HUES48 (cell line): ENCODE measurements around the gene EIF3K.
A peak's percentile ranks its signal among the peaks of the same experiment; 100 is the strongest.

ENCODE experiments used
- H3K27ac ChIP-seq: one replicate; pipeline ENCODE4 v1.7.0; 2013; ENCODE audit warnings: low read depth, low read length, inconsistent platforms
- H3K27me3 ChIP-seq: 2 replicates; pipeline ENCODE4 v1.6.1; 2013; ENCODE audit warnings: mild to moderate bottlenecking, low read length; ENCODE audit not compliant: control insufficient read depth, insufficient read depth
- H3K36me3 ChIP-seq: 2 replicates; pipeline ENCODE4 v1.6.1; 2013; ENCODE audit warnings: low read length; ENCODE audit not compliant: control insufficient read depth, insufficient read depth
- H3K4me1 ChIP-seq: 2 replicates; pipeline ENCODE4 v1.6.1; 2013; ENCODE audit warnings: mild to moderate bottlenecking, low read length; ENCODE audit not compliant: control insufficient read depth, insufficient read depth
- H3K4me3 ChIP-seq: 2 replicates; pipeline ENCODE4 v1.5.1; 2013; ENCODE audit warnings: mild to moderate bottlenecking, low read depth, low read length
- H3K9ac ChIP-seq: 2 replicates; pipeline ENCODE4 v1.6.1; 2013; ENCODE audit warnings: mild to moderate bottlenecking, low read depth, low read length, moderate library complexity
- H3K9me3 ChIP-seq: 2 replicates; pipeline ENCODE4 v1.6.1; 2013; ENCODE audit warnings: low read length; ENCODE audit not compliant: control insufficient read depth, insufficient read depth

EIF3K gene

DNA sequence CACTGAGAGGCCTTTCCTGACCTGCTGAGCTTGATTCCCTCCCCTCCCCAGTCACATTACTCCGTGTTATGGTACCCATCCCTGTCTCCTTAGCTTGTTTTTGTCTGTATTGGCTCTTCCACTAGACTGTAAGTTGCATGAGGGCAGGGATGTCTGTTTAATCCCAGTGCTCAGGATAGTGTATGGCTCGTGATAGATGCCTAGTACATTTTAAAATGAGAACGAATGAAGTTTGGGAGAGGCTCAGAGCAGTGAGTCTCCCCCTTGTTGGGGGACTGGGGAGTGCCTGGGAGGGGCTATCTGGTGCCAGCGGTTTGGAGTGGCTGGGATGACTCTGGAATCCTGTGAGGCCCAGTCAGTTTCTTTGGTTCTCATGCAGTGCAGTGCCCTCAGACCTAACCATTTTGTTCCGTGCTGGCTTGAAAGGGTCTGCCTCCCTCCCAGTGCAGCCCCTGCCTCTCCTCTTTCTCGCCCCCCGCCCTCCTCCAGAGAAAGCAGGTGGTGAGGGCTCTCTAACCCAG lies 63.9 kb downstream of the EIF3K start:
- peaks cover 56% of the 10 kb centered on the region for H3K4me1 ChIP-seq
- H3K36me3 ChIP-seq, result no peaks in the 10 kb centered on the region
- peak overlapping the region; percentile 98 for H3K27ac ChIP-seq
- H3K9me3 ChIP-seq, result no peaks in the 10 kb centered on the region
- H3K9ac ChIP-seq, result peak overlapping the region; percentile 78
- H3K4me3 ChIP-seq, result no peak overlapping the region
- H3K27me3 ChIP-seq, result no peaks in the 10 kb centered on the region

GRCh38 chr19:38683393-38684077 lies 64.5 kb downstream of the EIF3K start:
- Histone ChIP-seq H3K27me3 (no peaks in the 10 kb centered on the region), H3K36me3 (no peaks in the 10 kb centered on the region), H3K9me3 (no peaks in the 10 kb centered on the region), H3K9ac (peak overlapping the region; percentile 78), H3K4me1 (peaks cover 50% of the 10 kb centered on the region), H3K27ac (peak overlapping the region; percentile 98), H3K4me3 (no peak overlapping the region; the same call in 1 of the 2 replicates)

DNA sequence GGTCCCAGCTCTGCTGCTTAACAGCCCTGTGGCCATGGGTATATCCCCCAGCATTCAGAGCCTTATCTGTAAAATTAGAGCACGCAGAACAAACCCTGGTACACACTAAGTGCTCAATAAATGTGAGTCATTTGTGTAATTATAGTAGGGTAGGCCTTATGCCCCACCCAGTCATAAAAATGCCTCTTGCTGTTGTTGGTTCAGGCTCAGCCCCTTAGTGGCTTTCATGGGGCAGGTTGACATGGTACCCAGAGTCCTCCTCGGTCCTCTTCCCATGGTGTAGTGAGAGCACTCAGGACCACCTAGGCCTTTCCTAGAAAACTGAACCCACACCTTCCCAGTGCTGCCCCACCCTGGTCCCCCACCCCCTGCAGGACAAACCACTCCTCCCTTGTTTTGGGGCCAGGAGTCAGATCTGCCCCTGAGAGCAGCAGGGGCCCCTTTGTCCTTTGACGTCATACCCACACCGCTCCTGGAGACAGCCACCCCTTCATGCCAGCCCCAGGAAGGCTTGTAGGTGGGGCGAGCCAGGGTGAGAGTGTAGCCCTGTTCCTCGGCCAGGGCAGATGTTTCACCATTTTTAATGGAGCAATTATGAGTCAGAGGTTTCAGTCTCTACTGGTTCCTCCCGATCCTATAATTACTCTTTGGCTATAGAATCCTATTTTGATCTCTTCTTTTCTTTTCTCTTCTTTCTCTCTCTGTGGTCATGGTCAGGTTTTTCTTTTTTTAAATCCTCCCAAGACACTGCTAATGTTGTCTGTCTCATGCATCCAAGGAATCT lies 65.3 kb downstream of the EIF3K start:
- peak overlapping the region; percentile 73 for H3K9ac ChIP-seq
- H3K27me3 ChIP-seq, result no peaks in the 10 kb centered on the region
- no peaks in the 10 kb centered on the region for H3K36me3 ChIP-seq
- H3K4me1 ChIP-seq, result peaks cover 46% of the 10 kb centered on the region
- no peak overlapping the region; the same call in 1 of the 2 replicates for H3K4me3 ChIP-seq
- H3K9me3 ChIP-seq, result no peaks in the 10 kb centered on the region
- H3K27ac ChIP-seq, result peak overlapping the region; percentile 98

DNA sequence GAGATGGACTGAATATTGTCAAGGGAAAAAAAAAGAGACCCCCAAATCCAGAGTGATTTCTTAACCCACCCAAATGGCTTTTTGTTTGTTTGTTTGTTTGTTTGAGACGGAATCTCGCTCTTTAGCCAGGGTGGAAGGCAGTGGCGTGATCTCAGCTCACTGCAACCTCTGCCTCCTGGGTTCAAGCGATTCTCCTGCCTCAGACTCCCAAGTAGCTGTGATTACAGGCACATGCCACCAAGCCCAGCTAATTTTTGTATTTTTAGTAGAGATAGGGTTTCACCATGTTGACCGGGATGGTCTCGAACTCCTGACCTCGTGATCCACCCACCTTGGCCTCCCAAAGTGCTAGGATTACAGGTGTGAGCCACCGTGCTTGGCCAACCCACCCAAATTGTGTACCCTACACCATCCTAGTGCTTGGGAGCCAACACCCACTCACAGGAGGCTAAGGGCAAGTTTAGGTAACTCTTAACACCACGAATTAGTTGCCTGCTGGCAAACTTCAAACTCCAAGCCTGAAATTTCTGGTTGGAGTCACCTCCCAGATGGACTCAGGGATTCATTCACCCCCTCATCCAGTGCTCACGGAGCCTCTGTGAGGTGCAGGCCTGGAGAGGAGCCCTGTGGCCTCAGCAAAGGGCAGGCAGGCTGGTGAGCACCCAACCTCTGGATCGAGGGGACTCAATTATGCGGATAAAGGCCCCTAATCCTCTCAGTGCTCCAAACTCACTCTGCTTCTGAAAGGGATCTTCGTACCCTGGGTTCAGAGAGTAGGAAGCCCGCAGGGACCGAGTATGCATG lies 66.1 kb downstream of the EIF3K start:
- Histone ChIP-seq H3K4me3 (no peak overlapping the region), H3K9ac (peak overlapping the region; percentile 73), H3K36me3 (no peaks in the 10 kb centered on the region), H3K9me3 (no peaks in the 10 kb centered on the region), H3K27me3 (no peaks in the 10 kb centered on the region), H3K27ac (peak overlapping the region; percentile 98), H3K4me1 (peaks cover 48% of the 10 kb centered on the region)

DNA sequence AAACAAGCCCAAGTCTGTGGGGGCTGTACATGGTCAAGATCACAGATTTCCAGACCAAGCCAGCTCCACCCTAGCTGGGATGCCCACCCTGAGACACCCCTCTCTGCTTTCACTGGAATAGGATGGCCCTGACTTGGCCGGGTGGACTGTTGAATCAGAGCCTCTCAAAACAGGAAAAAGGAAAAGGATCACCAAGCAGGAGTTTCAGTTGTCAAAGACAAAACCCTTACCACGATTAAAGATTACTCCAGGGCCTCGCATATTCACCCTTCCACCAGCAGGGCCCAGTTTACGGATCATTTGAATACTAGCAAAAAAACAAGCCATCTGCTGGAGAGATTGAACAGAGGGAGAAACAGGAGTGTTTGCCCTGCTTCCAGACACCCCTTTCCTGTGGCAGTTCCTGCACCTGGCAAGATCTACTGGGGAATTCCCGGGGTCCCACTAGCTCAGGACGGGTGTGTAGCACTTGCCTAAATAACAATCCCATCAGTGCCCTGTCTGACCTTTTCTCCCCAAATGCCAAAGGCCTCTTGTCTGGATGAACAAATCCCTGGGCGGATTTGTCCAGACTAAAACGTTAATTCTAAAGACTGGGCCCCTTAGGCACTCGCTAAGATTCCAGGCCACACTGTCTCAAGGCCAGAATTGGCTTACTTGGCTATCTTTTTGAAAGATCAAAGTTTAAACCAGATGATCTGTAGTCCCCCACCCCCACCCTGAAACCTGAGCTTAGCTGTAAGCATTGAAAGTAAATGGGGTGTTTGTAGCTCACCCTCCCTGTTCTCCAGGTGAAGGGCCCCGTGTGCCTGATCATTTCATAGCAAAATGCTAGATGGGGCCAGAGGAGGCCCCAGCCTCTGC lies 66.9 kb downstream of the EIF3K start:
- Histone ChIP-seq H3K9ac (peak overlapping the region; percentile 47), H3K27me3 (no peaks in the 10 kb centered on the region), H3K4me1 (peaks cover 51% of the 10 kb centered on the region), H3K9me3 (no peaks in the 10 kb centered on the region), H3K4me3 (no peak overlapping the region; the same call in 1 of the 2 replicates), H3K36me3 (no peaks in the 10 kb centered on the region), H3K27ac (peak overlapping the region; percentile 98)

DNA sequence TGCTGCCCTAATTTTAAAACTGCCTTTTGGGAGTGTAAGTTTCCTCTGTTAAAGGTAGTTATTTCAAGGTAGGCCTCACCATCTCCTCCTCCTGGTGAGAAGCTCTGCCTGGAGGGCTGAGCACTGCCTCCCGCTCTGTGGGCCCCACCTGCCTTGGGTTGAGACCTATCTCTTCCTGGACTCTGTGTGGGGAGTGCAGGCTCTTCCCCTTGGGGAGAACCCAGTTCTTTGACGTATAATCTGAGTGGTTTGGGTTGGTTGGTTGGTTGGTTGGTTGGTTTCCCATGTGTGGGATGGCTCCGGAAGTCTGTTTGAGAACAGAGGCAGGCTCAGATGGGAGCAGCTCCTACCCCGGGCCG lies 67.5 kb downstream of the EIF3K start:
- H3K36me3 ChIP-seq, result no peaks in the 10 kb centered on the region
- H3K4me1 ChIP-seq, result peaks cover 51% of the 10 kb centered on the region
- H3K27ac ChIP-seq, result peak overlapping the region; percentile 98
- H3K4me3 ChIP-seq, result no peak overlapping the region
- H3K9me3 ChIP-seq, result no peaks in the 10 kb centered on the region
- H3K27me3 ChIP-seq, result no peaks in the 10 kb centered on the region
- H3K9ac ChIP-seq, result no peak overlapping the region; the same call in 1 of the 2 replicates
